Measurements from ENCODE around the gene MDH1. TPM values are rescaled to one million over a fixed set of nuclear protein-coding genes. Genes with fewer than 3 reads are reported as not detected.

MDH1 gene
- total RNA-seq, 2 experiments from 2014 or later = 96.3 to 97.6 TPM

GRCh38 chr2:63652652-63652985 lies 63.9 kb downstream of the MDH1 start:
- Mint-ChIP-seq H3K4me1 (ENCODE audit: low read depth) (no peaks in the 10 kb centered on the region), H3K4me3 (no peak overlapping the region), H3K36me3 (ENCODE audit: low read depth) (no peaks in the 10 kb centered on the region), H3K9me3 (no peaks in the 10 kb centered on the region), H3K27me3 (peaks cover 15% of the 10 kb centered on the region), H3K27ac (no peak overlapping the region)
- intact Hi-C loops (cut with DNase I, micrococcal nuclease) = no loop called here
- H3K36me3 ChIP-seq (ENCODE audit: insufficient read depth, low read length) = no peaks in the 10 kb centered on the region
- H3K4me3 ChIP-seq (ENCODE audit: low read length) = no peak overlapping the region
- no peak for ATAC-seq (ENCODE audit: poor library complexity)
- H3K27ac ChIP-seq (ENCODE audit: low read depth in 1 of 2, low read length in 2 of 2) = no peak overlapping the region
- no peak for DNase-seq
- peaks cover 0 to 3% of the 10 kb centered on the region in 2 experiments for H3K9me3 ChIP-seq (ENCODE audit: control insufficient read depth in 1 of 2, insufficient read depth in 1 of 2, low read length in 2 of 2)
- TF ChIP-seq, protein P1, sequence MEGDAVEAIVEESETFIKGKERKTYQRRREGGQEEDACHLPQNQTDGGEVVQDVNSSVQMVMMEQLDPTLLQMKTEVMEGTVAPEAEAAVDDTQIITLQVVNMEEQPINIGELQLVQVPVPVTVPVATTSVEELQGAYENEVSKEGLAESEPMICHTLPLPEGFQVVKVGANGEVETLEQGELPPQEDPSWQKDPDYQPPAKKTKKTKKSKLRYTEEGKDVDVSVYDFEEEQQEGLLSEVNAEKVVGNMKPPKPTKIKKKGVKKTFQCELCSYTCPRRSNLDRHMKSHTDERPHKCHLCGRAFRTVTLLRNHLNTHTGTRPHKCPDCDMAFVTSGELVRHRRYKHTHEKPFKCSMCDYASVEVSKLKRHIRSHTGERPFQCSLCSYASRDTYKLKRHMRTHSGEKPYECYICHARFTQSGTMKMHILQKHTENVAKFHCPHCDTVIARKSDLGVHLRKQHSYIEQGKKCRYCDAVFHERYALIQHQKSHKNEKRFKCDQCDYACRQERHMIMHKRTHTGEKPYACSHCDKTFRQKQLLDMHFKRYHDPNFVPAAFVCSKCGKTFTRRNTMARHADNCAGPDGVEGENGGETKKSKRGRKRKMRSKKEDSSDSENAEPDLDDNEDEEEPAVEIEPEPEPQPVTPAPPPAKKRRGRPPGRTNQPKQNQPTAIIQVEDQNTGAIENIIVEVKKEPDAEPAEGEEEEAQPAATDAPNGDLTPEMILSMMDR (IDR thresholded peaks at IDR 0.05) = no peak
- H3K27me3 ChIP-seq (ENCODE audit: control insufficient read depth in 1 of 2, insufficient read depth in 2 of 2, low read length in 2 of 2) = no peaks in the 10 kb centered on the region
- ChIA-PET CTCF (no interaction called here), POLR2A (no interaction called here)
- no peaks in the 10 kb centered on the region for H3K4me1 ChIP-seq (ENCODE audit: insufficient read depth, low read length)

DNA sequence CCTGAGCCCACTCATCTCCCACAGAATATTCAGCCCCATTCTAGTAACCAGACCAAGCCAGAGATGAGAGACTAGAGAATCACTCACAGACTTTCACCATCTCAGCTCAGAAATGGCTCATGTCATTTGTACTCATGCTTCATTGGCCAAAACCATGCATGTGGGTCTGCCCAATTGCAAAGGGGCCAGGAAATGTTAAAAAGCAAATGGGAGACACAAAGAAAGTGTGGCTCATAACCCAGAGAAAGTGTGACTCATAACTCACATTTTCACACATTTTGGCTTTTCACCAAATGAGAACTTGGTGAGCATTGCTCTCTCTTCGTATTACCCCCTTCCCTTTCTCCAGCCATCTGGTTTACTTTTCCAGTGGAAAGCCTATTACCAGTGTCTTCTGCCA lies 66.2 kb downstream of the MDH1 start:
- no peaks in the 10 kb centered on the region for H3K36me3 Mint-ChIP-seq (ENCODE audit: low read depth)
- H3K36me3 ChIP-seq (ENCODE audit: insufficient read depth, low read length) = no peaks in the 10 kb centered on the region
- H3K4me1 ChIP-seq (ENCODE audit: insufficient read depth, low read length) = no peaks in the 10 kb centered on the region
- no peaks in the 10 kb centered on the region for H3K4me1 Mint-ChIP-seq (ENCODE audit: low read depth)
- peaks cover 0 to 3% of the 10 kb centered on the region in 2 experiments for H3K9me3 ChIP-seq (ENCODE audit: control insufficient read depth in 1 of 2, insufficient read depth in 1 of 2, low read length in 2 of 2)
- H3K27ac Mint-ChIP-seq = no peak overlapping the region
- no peak overlapping the region for H3K4me3 ChIP-seq (ENCODE audit: low read length)
- DNase-seq = no peak
- ChIA-PET CTCF (no interaction called here), POLR2A (no interaction called here)
- TF ChIP-seq, protein P1 (IDR thresholded peaks at IDR 0.05) = no peak
- H3K27ac ChIP-seq (ENCODE audit: low read depth in 1 of 2, low read length in 2 of 2) = no peak overlapping the region
- H3K9me3 Mint-ChIP-seq = no peaks in the 10 kb centered on the region
- H3K4me3 Mint-ChIP-seq = no peak overlapping the region
- no peaks in the 10 kb centered on the region for H3K27me3 ChIP-seq (ENCODE audit: control insufficient read depth in 1 of 2, insufficient read depth in 2 of 2, low read length in 2 of 2)
- ATAC-seq (ENCODE audit: poor library complexity) = no peak
- H3K27me3 Mint-ChIP-seq = peaks cover 5% of the 10 kb centered on the region
- intact Hi-C loops (cut with DNase I, micrococcal nuclease) = no loop called here

Other genes with a start within 250 kb of the MDH1 start
- gene WDPCP, start 486 bp upstream of the MDH1 start, total RNA-seq = 1 to 10 TPM; 8.7 to 9.9 TPM